ENCODE results near the gene CLMN. TPM values are rescaled to one million over a fixed set of nuclear protein-coding genes. Genes with fewer than 3 reads are reported as not detected.

The CLMN gene
- total RNA-seq, 2 donors from 2014 or later = 2.6 to 3.5 TPM

DNA sequence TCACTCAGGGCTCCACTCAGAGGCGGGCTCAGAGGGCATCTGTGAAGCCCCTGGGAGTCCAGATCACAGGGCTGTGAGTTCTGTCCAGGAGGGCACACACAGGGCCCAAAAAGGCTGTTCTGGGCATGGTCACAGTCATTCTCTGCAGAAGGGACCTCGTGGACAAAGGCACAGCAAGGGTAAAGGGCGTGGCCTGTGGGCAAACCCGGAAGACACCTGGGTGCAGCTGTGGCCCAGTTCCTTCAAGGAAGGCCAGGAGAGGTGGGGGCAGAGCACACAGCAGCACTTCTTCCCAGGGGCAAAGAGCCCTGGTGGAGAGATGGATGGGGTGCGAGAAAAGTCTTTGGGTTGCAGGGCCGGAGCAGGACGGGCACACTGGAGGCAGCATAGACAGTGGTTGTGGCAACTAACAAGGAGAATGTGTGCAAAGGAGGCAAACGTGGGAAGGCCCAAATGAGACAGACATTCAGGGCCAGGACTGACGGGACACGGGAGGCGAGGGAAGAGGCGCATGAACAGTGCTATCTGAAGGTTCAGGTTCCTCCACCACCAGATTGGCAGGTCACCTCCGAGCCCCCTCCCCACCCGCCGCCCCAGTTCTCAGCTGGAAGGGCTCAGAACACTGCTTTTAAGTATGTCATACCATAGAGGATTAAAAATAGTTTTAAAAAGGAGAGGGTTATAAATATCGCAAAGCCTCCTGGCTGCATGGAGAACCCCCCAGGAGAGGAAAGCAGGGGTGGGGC lies 8.9 kb downstream of the CLMN start:
- Mint-ChIP-seq H3K9me3 (no peaks in the 10 kb centered on the region), H3K27me3 (peaks cover 20 to 50% of the 10 kb centered on the region in 2 donors), H3K27ac (no peak overlapping the region), H3K4me3 (no peak overlapping the region), H3K4me1 (ENCODE audit: low read depth in 2 of 2) (peaks cover 3 to 4% of the 10 kb centered on the region in 2 donors), H3K36me3 (no peaks in the 10 kb centered on the region)
- ATAC-seq (no peak), DNase-seq (ENCODE audit: low spot score) (no peak)

GRCh38 chr14:95309261-95310051 lies 10.3 kb downstream of the CLMN start:
- no peaks in the 10 kb centered on the region for H3K4me1 Mint-ChIP-seq (ENCODE audit: low read depth in 2 of 2)
- no peak for ATAC-seq
- no peak overlapping the region for H3K4me3 Mint-ChIP-seq

GRCh38 chr14:95308073-95308472 lies 11.6 kb downstream of the CLMN start:
- Mint-ChIP-seq H3K27ac (no peak overlapping the region), H3K27me3 (peaks cover 19 to 55% of the 10 kb centered on the region in 2 donors), H3K9me3 (no peaks in the 10 kb centered on the region), H3K4me3 (no peak overlapping the region), H3K36me3 (no peaks in the 10 kb centered on the region), H3K4me1 (ENCODE audit: low read depth in 2 of 2) (no peaks in the 10 kb centered on the region)
- DNase-seq (ENCODE audit: low spot score) (no peak), ATAC-seq (no peak)

More at GRCh38 chr14:95309261-95310051, 10.3 kb downstream of the CLMN start:
- no peaks in the 10 kb centered on the region for H3K9me3 Mint-ChIP-seq
- no peaks in the 10 kb centered on the region for H3K36me3 Mint-ChIP-seq
- H3K27ac Mint-ChIP-seq = no peak overlapping the region
- no peak for DNase-seq (ENCODE audit: low spot score)
- peaks cover 19 to 59% of the 10 kb centered on the region in 2 donors for H3K27me3 Mint-ChIP-seq

- Mint-ChIP-seq H3K27ac (no peak overlapping the region), H3K4me1 (ENCODE audit: low read depth in 2 of 2) (no peaks in the 10 kb centered on the region), H3K36me3 (no peaks in the 10 kb centered on the region), H3K27me3 (peaks cover 18 to 49% of the 10 kb centered on the region in 2 donors), H3K4me3 (no peak overlapping the region), H3K9me3 (no peaks in the 10 kb centered on the region)
- DNase-seq (ENCODE audit: low spot score) (no peak), ATAC-seq (no peak)
These were observed 12.2 kb downstream of the CLMN start for GRCh38 chr14:95307402-95308041.

DNA sequence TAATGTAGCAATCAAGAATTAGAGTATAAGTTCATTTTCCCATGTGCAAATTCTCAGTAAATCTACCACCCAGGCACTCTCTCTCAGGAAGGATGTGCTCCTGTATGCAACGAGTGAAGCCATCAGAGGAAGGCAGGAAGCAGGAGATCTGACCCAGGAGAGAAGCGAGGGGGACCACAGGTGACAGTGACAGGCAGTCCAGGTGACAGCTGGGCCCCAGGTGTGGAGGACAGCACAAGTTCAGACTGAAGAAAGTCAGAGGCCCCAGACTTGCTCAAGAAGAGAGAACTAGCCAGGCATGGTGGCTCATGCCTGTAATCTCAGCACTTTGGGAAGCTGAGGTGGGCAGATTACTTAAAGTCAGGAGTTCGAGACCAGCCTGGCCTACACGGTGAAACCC lies 13.8 kb downstream of the CLMN start:
- Mint-ChIP-seq H3K27me3 (peaks cover 19 to 45% of the 10 kb centered on the region in 2 donors), H3K4me3 (no peak overlapping the region), H3K4me1 (ENCODE audit: low read depth in 2 of 2) (no peaks in the 10 kb centered on the region), H3K9me3 (no peaks in the 10 kb centered on the region), H3K27ac (no peak overlapping the region), H3K36me3 (no peaks in the 10 kb centered on the region)
- ATAC-seq (no peak), DNase-seq (ENCODE audit: low spot score) (no peak)

DNA sequence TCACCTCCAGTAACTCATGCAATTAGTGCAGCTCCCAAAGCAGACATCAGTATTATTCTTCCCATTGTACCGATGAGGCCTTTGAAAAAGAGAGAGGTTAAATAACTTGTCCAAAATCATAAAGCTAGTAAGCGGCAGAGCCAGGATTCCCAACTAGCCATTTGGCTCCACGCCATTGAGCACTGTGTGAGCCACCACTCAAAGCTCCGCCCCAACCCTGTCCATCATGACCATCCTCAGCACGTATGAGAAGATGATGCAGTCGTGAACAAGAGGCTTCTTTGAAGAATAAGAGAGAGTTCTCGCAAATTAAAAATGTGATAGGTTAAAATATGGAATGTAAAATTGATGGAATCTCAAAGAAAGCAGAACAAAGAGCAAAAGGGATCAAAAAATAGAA lies 14.6 kb downstream of the CLMN start:
- Mint-ChIP-seq H3K4me3 (no peak overlapping the region), H3K9me3 (no peaks in the 10 kb centered on the region), H3K4me1 (ENCODE audit: low read depth in 2 of 2) (peaks cover 4 to 5% of the 10 kb centered on the region in 2 donors), H3K27me3 (peaks cover 23 to 43% of the 10 kb centered on the region in 2 donors), H3K27ac (no peak overlapping the region), H3K36me3 (no peaks in the 10 kb centered on the region)
- ATAC-seq (no peak), DNase-seq (ENCODE audit: low spot score) (no peak)

GRCh38 chr14:95304342-95304741 lies 15.4 kb downstream of the CLMN start:
- Mint-ChIP-seq H3K4me3 (no peak overlapping the region), H3K4me1 (ENCODE audit: low read depth in 2 of 2) (peaks cover 8 to 10% of the 10 kb centered on the region in 2 donors), H3K9me3 (no peaks in the 10 kb centered on the region), H3K27me3 (peaks cover 27 to 49% of the 10 kb centered on the region in 2 donors), H3K36me3 (no peaks in the 10 kb centered on the region), H3K27ac (no peak overlapping the region)
- ATAC-seq (no peak), DNase-seq (ENCODE audit: low spot score) (no peak)

DNA sequence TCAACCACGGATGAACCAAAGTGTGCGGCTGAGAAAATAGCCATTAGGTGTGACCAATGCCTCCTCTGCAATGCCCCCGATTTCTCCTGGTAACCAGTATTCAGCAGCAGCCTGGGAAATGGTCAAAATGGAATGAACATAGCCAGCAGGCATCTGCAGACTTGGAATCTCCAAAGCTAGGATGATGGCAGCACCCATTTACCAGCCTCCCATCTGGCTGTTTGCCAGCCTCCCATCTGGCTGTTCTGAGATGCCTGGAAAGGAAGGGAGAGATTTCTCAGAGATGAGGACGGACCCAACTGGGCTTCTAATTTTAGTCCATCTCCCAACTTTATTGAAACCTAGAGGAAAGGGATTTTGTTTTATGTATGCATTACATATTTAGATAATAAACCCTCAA lies 16.2 kb downstream of the CLMN start:
- no peak for DNase-seq (ENCODE audit: low spot score)
- Mint-ChIP-seq H3K4me1 (ENCODE audit: low read depth in 2 of 2) (peaks cover 8 to 10% of the 10 kb centered on the region in 2 donors), H3K36me3 (no peaks in the 10 kb centered on the region), H3K9me3 (no peaks in the 10 kb centered on the region), H3K27ac (no peak overlapping the region), H3K27me3 (peaks cover 25 to 48% of the 10 kb centered on the region in 2 donors), H3K4me3 (no peak overlapping the region)
- no peak for ATAC-seq

GRCh38 chr14:95302667-95303506 lies 16.8 kb downstream of the CLMN start:
- no peak overlapping the region for H3K27ac Mint-ChIP-seq
- no peaks in the 10 kb centered on the region for H3K36me3 Mint-ChIP-seq

DNA sequence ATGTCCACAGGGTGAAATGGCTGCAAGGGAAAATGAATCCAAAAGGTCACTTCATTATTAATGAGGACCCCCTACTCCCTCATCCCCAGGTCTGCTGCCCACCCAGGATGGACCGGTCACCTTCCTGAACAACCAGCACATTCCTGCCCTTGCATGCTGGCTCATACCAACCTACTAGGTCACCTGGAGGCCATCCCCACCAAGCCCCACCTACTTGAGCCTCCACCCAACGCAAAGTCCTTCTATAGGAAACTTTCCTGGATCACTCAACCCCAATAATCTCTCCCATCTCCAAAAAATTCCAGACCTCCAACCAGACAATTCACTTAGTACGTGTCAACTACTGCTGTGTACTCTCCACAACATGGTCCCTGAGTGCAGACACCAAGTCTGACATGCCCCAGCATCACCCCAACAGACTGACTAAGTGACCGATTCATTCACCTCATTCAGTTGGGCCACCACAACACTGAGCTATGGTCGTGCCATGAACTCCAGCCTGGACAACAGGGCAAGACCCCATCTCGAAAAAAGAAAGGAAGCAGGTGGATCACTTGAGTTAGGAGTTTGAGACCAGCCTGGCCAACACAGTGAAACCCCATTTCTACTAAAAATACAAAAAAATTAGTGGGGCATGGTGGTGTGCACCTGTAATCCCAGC lies 18.1 kb downstream of the CLMN start:
- no peak overlapping the region for H3K4me3 Mint-ChIP-seq

More at GRCh38 chr14:95302667-95303506, 16.8 kb downstream of the CLMN start:
- no peak for ATAC-seq
- peaks cover 8 to 10% of the 10 kb centered on the region in 2 donors for H3K4me1 Mint-ChIP-seq (ENCODE audit: low read depth in 2 of 2)
- DNase-seq (ENCODE audit: low spot score) = no peak
- H3K9me3 Mint-ChIP-seq = no peaks in the 10 kb centered on the region
- no peak overlapping the region for H3K4me3 Mint-ChIP-seq
- peaks cover 30 to 41% of the 10 kb centered on the region in 2 donors for H3K27me3 Mint-ChIP-seq

DNA sequence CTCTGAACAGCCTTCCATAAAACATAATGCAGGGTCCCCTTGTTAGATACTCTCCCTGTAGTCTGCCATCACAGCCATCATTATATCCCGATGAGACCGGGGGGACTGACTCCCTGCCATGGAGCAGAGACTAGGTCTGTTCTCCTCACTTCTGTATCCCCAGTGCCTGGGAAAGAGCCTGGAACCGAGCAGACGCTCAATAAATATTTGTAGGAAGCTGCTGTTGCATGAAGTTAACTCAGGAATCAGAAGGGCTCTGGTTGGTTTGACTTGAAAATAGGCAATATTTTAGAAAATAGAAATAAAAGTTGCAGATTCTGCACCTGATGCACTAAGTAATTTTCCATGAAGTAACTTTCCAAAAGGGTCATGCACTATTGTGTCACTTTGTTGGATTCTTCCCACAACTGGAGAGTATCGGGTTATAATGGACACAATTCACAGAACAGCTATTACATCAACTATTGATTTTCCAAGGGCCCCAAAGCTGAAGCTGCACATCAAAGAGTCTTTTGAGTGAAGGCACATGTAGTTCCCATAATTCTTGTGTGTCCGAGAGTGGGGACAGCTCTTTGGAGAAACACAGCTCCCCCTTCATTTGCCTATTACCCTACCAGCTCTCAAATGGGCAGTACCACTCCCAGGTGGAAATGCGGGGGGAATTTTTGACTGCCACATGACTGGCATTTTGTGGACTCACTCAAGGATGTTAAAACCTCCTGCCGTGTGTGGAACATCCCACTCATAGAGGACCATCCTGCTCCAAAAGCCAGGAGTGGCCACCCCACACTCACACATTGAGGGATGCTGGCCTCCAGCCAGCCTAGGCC lies 18.8 kb downstream of the CLMN start:
- DNase-seq (ENCODE audit: low spot score) = no peak
- Mint-ChIP-seq H3K9me3 (no peaks in the 10 kb centered on the region), H3K4me3 (no peak overlapping the region), H3K27me3 (peaks cover 27 to 31% of the 10 kb centered on the region in 2 donors), H3K27ac (no peak overlapping the region), H3K4me1 (ENCODE audit: low read depth in 2 of 2) (peaks cover 8 to 10% of the 10 kb centered on the region in 2 donors), H3K36me3 (no peaks in the 10 kb centered on the region)
- ATAC-seq = no peak

More for the DNA sequence above, 18.1 kb downstream of the CLMN start:
- Mint-ChIP-seq H3K9me3 (no peaks in the 10 kb centered on the region), H3K27ac (no peak overlapping the region), H3K27me3 (peaks cover 25 to 31% of the 10 kb centered on the region in 2 donors), H3K4me1 (ENCODE audit: low read depth in 2 of 2) (peaks cover 8 to 10% of the 10 kb centered on the region in 2 donors), H3K36me3 (no peaks in the 10 kb centered on the region)
- ATAC-seq (no peak), DNase-seq (ENCODE audit: low spot score) (no peak)

- ATAC-seq (peak; percentile 60 to 68), DNase-seq (ENCODE audit: low spot score) (no peak)
- no peak overlapping the region for H3K4me3 Mint-ChIP-seq
- H3K36me3 Mint-ChIP-seq = no peaks in the 10 kb centered on the region
- no peaks in the 10 kb centered on the region for H3K9me3 Mint-ChIP-seq
- H3K27ac Mint-ChIP-seq = no peak overlapping the region
- H3K4me1 Mint-ChIP-seq (ENCODE audit: low read depth in 2 of 2) = peaks cover 8 to 10% of the 10 kb centered on the region in 2 donors
- peaks cover 26 to 30% of the 10 kb centered on the region in 2 donors for H3K27me3 Mint-ChIP-seq
These were observed 19.6 kb downstream of the CLMN start for GRCh38 chr14:95300002-95300696.
